ENCODE results near the gene ASB13.
A peak's percentile ranks its signal among the peaks of the same experiment; 100 is the strongest.

Gene ASB13

GRCh38 chr10:5684318-5684970 is 18.0 kb upstream of the ASB13 start, which contains the start of gene TASOR2 (continued):
- no peak for TF ChIP-seq ZNF18 (tag by site-specific recombination; IDR thresholded peaks at IDR 0.05)
- TF ChIP-seq ZNF561 (tag by site-specific recombination; IDR thresholded peaks at IDR 0.05; ENCODE audit: borderline replicate concordance), result peak; percentile 77; the same call in 1 of the 2 replicates
- TF ChIP-seq ZNF510 (tag by site-specific recombination; IDR thresholded peaks at IDR 0.05; ENCODE audit: insufficient replicate concordance), result no peak
- TF ChIP-seq ZNF677 (tag by site-specific recombination; IDR thresholded peaks at IDR 0.05), result no peak
- TF ChIP-seq ZBTB26 (tag by site-specific recombination; optimal IDR thresholded peaks at IDR 0.05), result peak; percentile 82
- 0 out of 2 replicates have a peak, but pooled peaks have one; percentile 41 for TF ChIP-seq ZNF639 (tag by site-specific recombination; IDR thresholded peaks at IDR 0.05)
- TF ChIP-seq ZNF398 (tag by site-specific recombination; IDR thresholded peaks at IDR 0.05), result no peak
- peak; percentile 57; the same call in 1 of the 2 replicates for TF ChIP-seq ZEB2 (tag by site-specific recombination; IDR thresholded peaks at IDR 0.05)
- TF ChIP-seq ZNF221 (tag by site-specific recombination; IDR thresholded peaks at IDR 0.05; ENCODE audit: borderline replicate concordance), result no peak
- TF ChIP-seq IKZF3 (tag by site-specific recombination; IDR thresholded peaks at IDR 0.05), result peak; percentile 89
- peak; percentile 64 for TF ChIP-seq SP7 (tag by site-specific recombination; IDR thresholded peaks at IDR 0.05)
- no peak for TF ChIP-seq KLF7 (tag by site-specific recombination; IDR thresholded peaks at IDR 0.05; ENCODE audit: borderline replicate concordance)
- TF ChIP-seq ZFP37 (tag by site-specific recombination; IDR thresholded peaks at IDR 0.05), result 0 out of 2 replicates have a peak, but pooled peaks have one; percentile 34
- TF ChIP-seq ZNF138 (tag by site-specific recombination; IDR thresholded peaks at IDR 0.05; ENCODE audit: borderline replicate concordance), result no peak
- TF ChIP-seq KLF16 (tag by site-specific recombination; IDR thresholded peaks at IDR 0.05), result peak; percentile 51
- peak; percentile 89 for TF ChIP-seq SETDB1 (IDR thresholded peaks at IDR 0.05; ENCODE audit: insufficient read length, low read length)
- TF ChIP-seq ZNF777 (tag by site-specific recombination; IDR thresholded peaks at IDR 0.05; ENCODE audit: borderline replicate concordance), result no peak
- no peak for TF ChIP-seq ZNF626 (tag by site-specific recombination; IDR thresholded peaks at IDR 0.05)
- 0 out of 2 replicates have a peak, but pooled peaks have one; percentile 24 for TF ChIP-seq BCL11A (tag by site-specific recombination; IDR thresholded peaks at IDR 0.05; ENCODE audit: low read depth)
- TF ChIP-seq ZNF366 (tag by site-specific recombination; conservative IDR thresholded peaks at IDR 0.05), result peak; percentile 90
- TF ChIP-seq ZNF596 (tag by site-specific recombination; IDR thresholded peaks at IDR 0.05), result no peak
- TF ChIP-seq YY1 (tag by site-specific recombination; IDR thresholded peaks at IDR 0.05), result peak; percentile 48; the same call in 1 of the 2 replicates
- TF ChIP-seq PATZ1 (tag by site-specific recombination; IDR thresholded peaks at IDR 0.05), result 0 out of 2 replicates have a peak, but pooled peaks have one; percentile 51
- TF ChIP-seq ZNF692 (tag by site-specific recombination; IDR thresholded peaks at IDR 0.05), result peak; percentile 81
- TF ChIP-seq ZBTB17 (tag by site-specific recombination; IDR thresholded peaks at IDR 0.05), result peak; percentile 82
- TF ChIP-seq KLF8 (tag by site-specific recombination; IDR thresholded peaks at IDR 0.05), result 0 out of 2 replicates have a peak, but pooled peaks have one; percentile 24
- peak; percentile 68; the same call in 1 of the 2 replicates for TF ChIP-seq ZNF24 (tag by site-specific recombination; IDR thresholded peaks at IDR 0.05)
- peak; percentile 32; the same call in 1 of the 2 replicates for TF ChIP-seq ZBTB44 (tag by site-specific recombination; IDR thresholded peaks at IDR 0.05)

All from HEK293 (cell line).